Measurements from ENCODE around the gene SAMD10. TPM values are rescaled to one million over a fixed set of nuclear protein-coding genes. Genes with fewer than 3 reads are reported as not detected.

Gene SAMD10
- total RNA-seq, 1 experiment from 2014 or later: 8.8 TPM

- BruUV-seq (replicated peaks): no TSS peak
- H3K4me3 ChIP-seq (ENCODE audit: low read depth in 2 of 2, low read length in 2 of 2): peak overlapping the region; percentile 39 to 55
- TF ChIP-seq REST (IDR thresholded peaks at IDR 0.05; ENCODE audit: insufficient read depth in 1 of 2, low read depth in 2 of 2, low read length in 1 of 2): peak in 1 of 2 experiments; percentile 27; a peak in 1 of 4 replicates
- no peak for TF ChIP-seq POLR2AphosphoS5 (IDR thresholded peaks at IDR 0.05; ENCODE audit: low read depth, low read length)
- TF ChIP-seq SIN3A (IDR thresholded peaks at IDR 0.05; ENCODE audit: borderline replicate concordance, insufficient read depth, low read depth, low read length): 0 out of 2 replicates have a peak, but pooled peaks have one; percentile 54
- TF ChIP-seq CTCF (IDR thresholded peaks at IDR 0.05): peak; percentile 100
- no peak for TF ChIP-seq TCF7L2 (IDR thresholded peaks at IDR 0.05; ENCODE audit: low read depth, low read length)
- ATAC-seq (peak; percentile 81), DNase-seq (ENCODE audit: low read depth, low spot score) (no peak)
- H3K4me1 ChIP-seq (ENCODE audit: control insufficient read depth, insufficient read depth, low read length): peaks cover 38% of the 10 kb centered on the region
- H3K27ac ChIP-seq (ENCODE audit: low read length): peak overlapping the region; percentile 72
- in situ Hi-C loops (cut with HindIII; ENCODE audit: low pct_unique_long_range_greater_than_20kb, low sequenced_read_pairs): no loop called here
- no peaks in the 10 kb centered on the region for H3K9me3 ChIP-seq (ENCODE audit: control insufficient read depth, insufficient read depth, low read depth, low read length)
- no peaks in the 10 kb centered on the region for H3K27me3 ChIP-seq (ENCODE audit: control insufficient read depth, insufficient read depth, low read length)
- no peaks in the 10 kb centered on the region; the same call in 1 of the 2 replicates for H3K36me3 ChIP-seq (ENCODE audit: control insufficient read depth, insufficient read depth, low read length)
- ChIA-PET POLR2A (interaction anchor here (0.6 kb wide), 2 partner anchors 79 to 454 kb away, joined by 3 to 12 read pairs; partner anchors contain the start of gene DNAJC5), CTCF (interaction anchor here (0.6 to 0.9 kb wide), 3 partner anchors 18 to 346 kb away, joined by 3 to 9 read pairs (median 4); no protein-coding TSS in a partner anchor)
- intact Hi-C loops (cut with micrococcal nuclease; ENCODE audit: unreplicated experiment): no loop called here
Measured at GRCh38 chr20:63973636-63974401, 5.6 kb downstream of the SAMD10 start.

- no peak overlapping the region; the same call in 1 of the 2 replicates for H3K27ac ChIP-seq (ENCODE audit: low read length)
- no peaks in the 10 kb centered on the region; the same call in 1 of the 2 replicates for H3K36me3 ChIP-seq (ENCODE audit: control insufficient read depth, insufficient read depth, low read length)
- no peak for TF ChIP-seq CTCF (IDR thresholded peaks at IDR 0.05)
- no peaks in the 10 kb centered on the region for H3K9me3 ChIP-seq (ENCODE audit: control insufficient read depth, insufficient read depth, low read depth, low read length)
- CTCF ChIA-PET: no interaction called here
- no TSS peak for BruUV-seq (replicated peaks)
- ATAC-seq: no peak
- no peak for DNase-seq (ENCODE audit: low read depth, low spot score)
- intact Hi-C loops (cut with micrococcal nuclease; ENCODE audit: unreplicated experiment) (no loop called here), in situ Hi-C loops (cut with HindIII; ENCODE audit: low pct_unique_long_range_greater_than_20kb, low sequenced_read_pairs) (no loop called here)
- peaks cover 35% of the 10 kb centered on the region for H3K4me1 ChIP-seq (ENCODE audit: control insufficient read depth, insufficient read depth, low read length)
- no peak overlapping the region for H3K4me3 ChIP-seq (ENCODE audit: low read depth in 2 of 2, low read length in 2 of 2)
- POLR2A ChIA-PET: no interaction called here
- H3K27me3 ChIP-seq (ENCODE audit: control insufficient read depth, insufficient read depth, low read length): no peaks in the 10 kb centered on the region
Measured at GRCh38 chr20:63973160-63973479, 6.3 kb downstream of the SAMD10 start.
